Activated naive CD8-positive, alpha-beta T cell (primary cell): ENCODE results near the gene SLC17A9.

Source experiments
- H3K27ac Mint-ChIP-seq: one replicate; pipeline ENCODE4 v1.8.0; 2021; ENCODE audit warnings: mixed read lengths
- H3K27me3 Mint-ChIP-seq: one replicate; pipeline ENCODE4 v1.8.0; 2021; ENCODE audit warnings: mixed read lengths
- H3K36me3 Mint-ChIP-seq: one replicate; pipeline ENCODE4 v1.8.0; 2021; ENCODE audit warnings: mixed read lengths
- H3K4me1 Mint-ChIP-seq: one replicate; pipeline ENCODE4 v1.8.0; 2021; ENCODE audit warnings: low read depth, mixed read lengths
- H3K4me3 Mint-ChIP-seq: one replicate; pipeline ENCODE4 v1.8.0; 2021; ENCODE audit warnings: mild to moderate bottlenecking, mixed read lengths
- H3K9me3 Mint-ChIP-seq: one replicate; pipeline ENCODE4 v1.8.0; 2021; ENCODE audit warnings: low read depth, mixed read lengths

SLC17A9 gene

GRCh38 chr20:62972845-62973745 lies 20.6 kb downstream of the SLC17A9 start:
- no peaks in the 10 kb centered on the region for H3K9me3 Mint-ChIP-seq
- no peaks in the 10 kb centered on the region for H3K36me3 Mint-ChIP-seq
- H3K4me1 Mint-ChIP-seq = peaks cover 22% of the 10 kb centered on the region
- H3K4me3 Mint-ChIP-seq = peak overlapping the region; percentile 30
- peaks cover 14% of the 10 kb centered on the region for H3K27me3 Mint-ChIP-seq
- no peak overlapping the region for H3K27ac Mint-ChIP-seq

GRCh38 chr20:62975251-62975760 lies 22.8 kb downstream of the SLC17A9 start:
- peaks cover 32% of the 10 kb centered on the region for H3K4me1 Mint-ChIP-seq
- H3K27ac Mint-ChIP-seq = no peak overlapping the region

GRCh38 chr20:62975812-62976508 lies 23.5 kb downstream of the SLC17A9 start:
- peaks cover 20% of the 10 kb centered on the region for H3K27me3 Mint-ChIP-seq
- H3K9me3 Mint-ChIP-seq = no peaks in the 10 kb centered on the region
- no peak overlapping the region for H3K27ac Mint-ChIP-seq
- no peaks in the 10 kb centered on the region for H3K36me3 Mint-ChIP-seq
- H3K4me1 Mint-ChIP-seq = peaks cover 37% of the 10 kb centered on the region
- H3K4me3 Mint-ChIP-seq = no peak overlapping the region

More at GRCh38 chr20:62975251-62975760, 22.8 kb downstream of the SLC17A9 start:
- Mint-ChIP-seq H3K4me3 (no peak overlapping the region), H3K27me3 (peaks cover 17% of the 10 kb centered on the region), H3K36me3 (no peaks in the 10 kb centered on the region), H3K9me3 (no peaks in the 10 kb centered on the region)

- Mint-ChIP-seq H3K27ac (no peak overlapping the region), H3K4me1 (peaks cover 38% of the 10 kb centered on the region)
Measured at GRCh38 chr20:62976886-62977285, 24.4 kb downstream of the SLC17A9 start.

GRCh38 chr20:62977613-62978560 lies 25.4 kb downstream of the SLC17A9 start:
- no peaks in the 10 kb centered on the region for H3K9me3 Mint-ChIP-seq
- H3K4me1 Mint-ChIP-seq = peaks cover 36% of the 10 kb centered on the region
- H3K4me3 Mint-ChIP-seq = peak overlapping the region; percentile 73
- no peaks in the 10 kb centered on the region for H3K36me3 Mint-ChIP-seq
- H3K27me3 Mint-ChIP-seq = peaks cover 9% of the 10 kb centered on the region
- H3K27ac Mint-ChIP-seq = no peak overlapping the region

More at GRCh38 chr20:62976886-62977285, 24.4 kb downstream of the SLC17A9 start:
- H3K4me3 Mint-ChIP-seq = no peak overlapping the region
- H3K36me3 Mint-ChIP-seq = no peaks in the 10 kb centered on the region
- H3K9me3 Mint-ChIP-seq = no peaks in the 10 kb centered on the region
- H3K27me3 Mint-ChIP-seq = peaks cover 15% of the 10 kb centered on the region

- no peaks in the 10 kb centered on the region for H3K9me3 Mint-ChIP-seq
- H3K27me3 Mint-ChIP-seq = peaks cover 9% of the 10 kb centered on the region
- no peak overlapping the region for H3K27ac Mint-ChIP-seq
- H3K36me3 Mint-ChIP-seq = no peaks in the 10 kb centered on the region
- H3K4me1 Mint-ChIP-seq = peaks cover 36% of the 10 kb centered on the region
- peak overlapping the region; percentile 73 for H3K4me3 Mint-ChIP-seq
Measured at GRCh38 chr20:62978561-62978943, 26.0 kb downstream of the SLC17A9 start.

- Mint-ChIP-seq H3K36me3 (no peaks in the 10 kb centered on the region), H3K9me3 (no peaks in the 10 kb centered on the region), H3K27ac (no peak overlapping the region), H3K4me3 (no peak overlapping the region), H3K4me1 (peaks cover 34% of the 10 kb centered on the region), H3K27me3 (peaks cover 6% of the 10 kb centered on the region)
Measured at GRCh38 chr20:62979310-62979709, 26.8 kb downstream of the SLC17A9 start.

- Mint-ChIP-seq H3K27ac (no peak overlapping the region), H3K9me3 (no peaks in the 10 kb centered on the region), H3K4me1 (peaks cover 34% of the 10 kb centered on the region), H3K4me3 (no peak overlapping the region), H3K36me3 (no peaks in the 10 kb centered on the region), H3K27me3 (peaks cover 6% of the 10 kb centered on the region)
Measured at GRCh38 chr20:62979876-62980373, 27.4 kb downstream of the SLC17A9 start.

GRCh38 chr20:62980380-62980960 lies 28.0 kb downstream of the SLC17A9 start:
- H3K27me3 Mint-ChIP-seq = peaks cover 6% of the 10 kb centered on the region
- peaks cover 34% of the 10 kb centered on the region for H3K4me1 Mint-ChIP-seq
- H3K9me3 Mint-ChIP-seq = no peaks in the 10 kb centered on the region
- H3K27ac Mint-ChIP-seq = no peak overlapping the region
- peak overlapping the region; percentile 35 for H3K4me3 Mint-ChIP-seq
- no peaks in the 10 kb centered on the region for H3K36me3 Mint-ChIP-seq

- H3K27me3 Mint-ChIP-seq = peaks cover 6% of the 10 kb centered on the region
- peaks cover 34% of the 10 kb centered on the region for H3K4me1 Mint-ChIP-seq
- H3K36me3 Mint-ChIP-seq = no peaks in the 10 kb centered on the region
- no peaks in the 10 kb centered on the region for H3K9me3 Mint-ChIP-seq
- H3K27ac Mint-ChIP-seq = no peak overlapping the region
- H3K4me3 Mint-ChIP-seq = no peak overlapping the region
Measured at GRCh38 chr20:62980970-62981369, 28.5 kb downstream of the SLC17A9 start.

GRCh38 chr20:62982124-62983075 lies 29.9 kb downstream of the SLC17A9 start:
- H3K9me3 Mint-ChIP-seq = no peaks in the 10 kb centered on the region
- H3K4me1 Mint-ChIP-seq = peaks cover 33% of the 10 kb centered on the region
- H3K27ac Mint-ChIP-seq = no peak overlapping the region
- H3K36me3 Mint-ChIP-seq = no peaks in the 10 kb centered on the region
- peaks cover 6% of the 10 kb centered on the region for H3K27me3 Mint-ChIP-seq
- H3K4me3 Mint-ChIP-seq = no peak overlapping the region

- H3K4me3 Mint-ChIP-seq = no peak overlapping the region
- H3K36me3 Mint-ChIP-seq = no peaks in the 10 kb centered on the region
- H3K27me3 Mint-ChIP-seq = peaks cover 6% of the 10 kb centered on the region
- peaks cover 26% of the 10 kb centered on the region for H3K4me1 Mint-ChIP-seq
- H3K9me3 Mint-ChIP-seq = no peaks in the 10 kb centered on the region
- no peak overlapping the region for H3K27ac Mint-ChIP-seq
Measured at GRCh38 chr20:62983210-62983609, 30.7 kb downstream of the SLC17A9 start.
